NCI-H187 (cell line): ENCODE results near the gene CRYBB3.

Source experiments
- DNase-seq, 2 experiments: peaks; one replicate each; lab custom pipeline; 2025; lab: John Stamatoyannopoulos, UW

Gene CRYBB3

GRCh38 chr22:25199731-25200520, at the start of gene CRYBB3:
TSS of gene CRYBB3 (plus strand) at chr22:25199858. CDS start at chr22:25201397, 1,539 bp downstream.
- no peak for DNase-seq

GRCh38 chr22:25153961-25154666, 45.5 kb upstream of the CRYBB3 start:
- no peak for DNase-seq

- no peak for DNase-seq
Observed at GRCh38 chr22:25154667-25154999, 45.0 kb upstream of the CRYBB3 start.

- no peak for DNase-seq
Observed at GRCh38 chr22:25156736-25157135, 42.9 kb upstream of the CRYBB3 start.

- no peak for DNase-seq
Observed at GRCh38 chr22:25159028-25159427, 40.6 kb upstream of the CRYBB3 start.

GRCh38 chr22:25160120-25160996, 39.3 kb upstream of the CRYBB3 start:
- no peak for DNase-seq

- no peak for DNase-seq
Observed at GRCh38 chr22:25161017-25161915, 38.4 kb upstream of the CRYBB3 start.

GRCh38 chr22:25161916-25162530, 37.6 kb upstream of the CRYBB3 start:
- DNase-seq, result no peak

- DNase-seq, result no peak
Observed at GRCh38 chr22:25162561-25162960, 37.1 kb upstream of the CRYBB3 start.

GRCh38 chr22:25165785-25166184, 33.9 kb upstream of the CRYBB3 start:
- no peak for DNase-seq

- DNase-seq, result no peak
Observed at GRCh38 chr22:25166266-25167040, 33.2 kb upstream of the CRYBB3 start.

GRCh38 chr22:25167082-25167481, 32.6 kb upstream of the CRYBB3 start:
- no peak for DNase-seq

GRCh38 chr22:25167834-25168601, 31.6 kb upstream of the CRYBB3 start:
- no peak for DNase-seq

GRCh38 chr22:25169278-25170031, 30.2 kb upstream of the CRYBB3 start:
- no peak for DNase-seq

GRCh38 chr22:25170426-25170980, 29.2 kb upstream of the CRYBB3 start:
- no peak for DNase-seq

- DNase-seq, result no peak
Observed at GRCh38 chr22:25172153-25172552, 27.5 kb upstream of the CRYBB3 start.

GRCh38 chr22:25174156-25174887, 25.3 kb upstream of the CRYBB3 start:
- DNase-seq, result no peak
